ENCODE data around the gene SEPTIN8. TPM values are rescaled to one million over a fixed set of nuclear protein-coding genes. Genes with fewer than 3 reads are reported as not detected.

Gene SEPTIN8
- polyA plus RNA-seq, 1 of the 3 experiments (the other 2 are of a cell fraction) = 54.9 TPM

- Histone ChIP-seq H3F3A (replicated peaks; ENCODE audit: insufficient read depth) (no peaks in the 10 kb centered on the region), H3K27me3 (ENCODE audit: insufficient read depth) (no peaks in the 10 kb centered on the region), H3K36me3 (replicated peaks in 1 of 2; ENCODE audit: control insufficient read depth in 1 of 2, insufficient read depth in 2 of 2, low read length in 1 of 2) (no peaks in the 10 kb centered on the region), H3K9me2 (no peaks in the 10 kb centered on the region), H3K4me3 (ENCODE audit: low read depth in 2 of 2, low read length in 1 of 2) (no peak overlapping the region), H4K20me1 (ENCODE audit: insufficient read depth) (peaks cover 5% of the 10 kb centered on the region), H3K9ac (no peak overlapping the region), H3K79me2 (ENCODE audit: insufficient read depth) (peaks cover 30% of the 10 kb centered on the region; the same call in 1 of the 2 replicates), H3K9me3 (no peaks in the 10 kb centered on the region), H2AFZ (ENCODE audit: low read depth) (no peak overlapping the region), H3K4me1 (ENCODE audit: control insufficient read depth in 1 of 2, insufficient read depth in 2 of 2, low read depth in 1 of 2, low read length in 1 of 2) (peaks cover 3 to 6% of the 10 kb centered on the region in 2 experiments; a peak in 2 of 4 replicates), H3K27ac (ENCODE audit: low read depth in 2 of 2, low read length in 1 of 2) (no peak overlapping the region), H3K4me2 (no peak overlapping the region)
- no peak for DNase-seq
- CTCF ChIA-PET = interaction anchor here (1.2 to 1.8 kb wide), 2 partner anchors 15 to 74 kb away, joined by 3 to 7 read pairs; partner anchors contain the start of gene SOWAHA
- POLR2A ChIA-PET = no interaction called here
- WGBS (ENCODE audit: low lambda C conversion rate) = 56% methylated on average over 1 of the region's 1 CpG
- TF ChIP-seq RXRA (IDR thresholded peaks at IDR 0.05; ENCODE audit: borderline replicate concordance, low read depth) = no peak
- TF ChIP-seq PBX3 (IDR thresholded peaks at IDR 0.05) = no peak
- TF ChIP-seq REST (IDR thresholded peaks at IDR 0.05; ENCODE audit: low read depth, low read length) = no peak
- TF ChIP-seq GATA2 (CRISPR knock-in tag; IDR thresholded peaks at IDR 0.05) = no peak
- no peak for TF ChIP-seq TAF1 (IDR thresholded peaks at IDR 0.05; ENCODE audit: borderline replicate concordance, low read depth, low read length)
- TF ChIP-seq MEF2A (IDR thresholded peaks at IDR 0.05; ENCODE audit: borderline replicate concordance, low read depth) = no peak
- no peak for TF ChIP-seq JUND (IDR thresholded peaks at IDR 0.05)
- no peak for TF ChIP-seq SMC3 (IDR thresholded peaks at IDR 0.05; ENCODE audit: low read depth, low read length)
- no peak for TF ChIP-seq RAD21 (IDR thresholded peaks at IDR 0.05; ENCODE audit: low read length)
- no peak for TF ChIP-seq TEAD4 (IDR thresholded peaks at IDR 0.05; ENCODE audit: borderline replicate concordance, insufficient read depth)
- TF ChIP-seq, protein P1, sequence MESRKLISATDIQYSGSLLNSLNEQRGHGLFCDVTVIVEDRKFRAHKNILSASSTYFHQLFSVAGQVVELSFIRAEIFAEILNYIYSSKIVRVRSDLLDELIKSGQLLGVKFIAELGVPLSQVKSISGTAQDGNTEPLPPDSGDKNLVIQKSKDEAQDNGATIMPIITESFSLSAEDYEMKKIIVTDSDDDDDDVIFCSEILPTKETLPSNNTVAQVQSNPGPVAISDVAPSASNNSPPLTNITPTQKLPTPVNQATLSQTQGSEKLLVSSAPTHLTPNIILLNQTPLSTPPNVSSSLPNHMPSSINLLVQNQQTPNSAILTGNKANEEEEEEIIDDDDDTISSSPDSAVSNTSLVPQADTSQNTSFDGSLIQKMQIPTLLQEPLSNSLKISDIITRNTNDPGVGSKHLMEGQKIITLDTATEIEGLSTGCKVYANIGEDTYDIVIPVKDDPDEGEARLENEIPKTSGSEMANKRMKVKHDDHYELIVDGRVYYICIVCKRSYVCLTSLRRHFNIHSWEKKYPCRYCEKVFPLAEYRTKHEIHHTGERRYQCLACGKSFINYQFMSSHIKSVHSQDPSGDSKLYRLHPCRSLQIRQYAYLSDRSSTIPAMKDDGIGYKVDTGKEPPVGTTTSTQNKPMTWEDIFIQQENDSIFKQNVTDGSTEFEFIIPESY (IDR thresholded peaks at IDR 0.05; ENCODE audit: borderline replicate concordance, low read depth) = no peak
- TF ChIP-seq POLR2AphosphoS5 (IDR thresholded peaks at IDR 0.05; ENCODE audit: low read depth, low read length) = no peak
- TF ChIP-seq CHD2 (IDR thresholded peaks at IDR 0.05; ENCODE audit: low read length, partially characterized antibody) = no peak
- TF ChIP-seq CTCF (IDR thresholded peaks at IDR 0.05) = no peak
- TF ChIP-seq SIN3A (IDR thresholded peaks at IDR 0.05; ENCODE audit: borderline replicate concordance, low read depth, low read length) = no peak
- no peak for TF ChIP-seq USF1 (IDR thresholded peaks at IDR 0.05; ENCODE audit: borderline replicate concordance, low read depth)
- TF ChIP-seq IRF3 (IDR thresholded peaks at IDR 0.05; ENCODE audit: low read depth, low read length) = no peak
- no peak for TF ChIP-seq ELF1 (IDR thresholded peaks at IDR 0.05)
- TF ChIP-seq NFIC (IDR thresholded peaks at IDR 0.05; ENCODE audit: borderline replicate concordance) = no peak
Measured at GRCh38 chr5:132739232-132739631, 37.8 kb downstream of the SEPTIN8 start.
